ENCODE measurements around the gene C17orf58.
A peak's percentile ranks its signal among the peaks of the same experiment; 100 is the strongest.
"Not testable (repeated sequence)": the region's sequence is repeated elsewhere in the genome, so short reads cannot be mapped to it uniquely, and the experiment has no call there.

C17orf58 gene

DNA sequence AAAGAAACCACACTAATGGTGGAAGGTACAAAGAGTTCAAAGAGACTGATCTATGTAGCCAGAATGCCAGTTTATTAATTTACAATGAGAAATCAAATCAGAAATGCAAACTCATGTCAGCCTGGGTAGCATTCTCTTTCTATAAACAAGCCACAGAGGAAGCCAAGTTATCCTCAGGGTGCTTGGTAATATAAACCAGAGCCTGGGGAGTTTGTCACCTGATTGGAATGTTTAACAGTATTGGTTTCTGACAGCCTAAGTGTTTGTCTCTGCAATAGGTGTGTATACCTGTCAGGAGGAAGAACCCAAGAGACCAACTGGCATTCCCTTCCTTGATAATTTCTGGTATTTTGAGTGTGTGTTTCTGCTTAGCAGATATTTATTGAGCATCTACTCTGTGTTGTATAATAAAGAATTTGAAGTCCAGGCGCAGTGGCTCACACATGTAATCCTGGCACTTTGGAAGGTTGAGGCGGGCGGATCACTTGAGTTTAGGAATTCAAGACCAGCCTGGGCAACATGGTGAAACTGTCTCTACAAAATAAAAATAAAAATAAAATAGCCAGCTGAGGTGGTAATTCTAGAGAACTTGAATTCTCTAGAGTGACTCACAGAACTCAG is 3.1 kb upstream of the C17orf58 start:
- no peak for DNase-seq (ENCODE audit: low read depth)

- DNase-seq (ENCODE audit: low read depth) = no peak
Measured at GRCh38 chr17:67998466-67998865, 2.2 kb upstream of the C17orf58 start.

- no peak for DNase-seq (ENCODE audit: low read depth)
Measured at GRCh38 chr17:67995570-67996263, 552 bp downstream of the C17orf58 start.

GRCh38 chr17:67994817-67995569 is 1.3 kb downstream of the C17orf58 start:
- DNase-seq (ENCODE audit: low read depth) = no peak

- no peak for DNase-seq (ENCODE audit: low read depth)
Measured at GRCh38 chr17:67993998-67994361, 2.3 kb downstream of the C17orf58 start.

DNA sequence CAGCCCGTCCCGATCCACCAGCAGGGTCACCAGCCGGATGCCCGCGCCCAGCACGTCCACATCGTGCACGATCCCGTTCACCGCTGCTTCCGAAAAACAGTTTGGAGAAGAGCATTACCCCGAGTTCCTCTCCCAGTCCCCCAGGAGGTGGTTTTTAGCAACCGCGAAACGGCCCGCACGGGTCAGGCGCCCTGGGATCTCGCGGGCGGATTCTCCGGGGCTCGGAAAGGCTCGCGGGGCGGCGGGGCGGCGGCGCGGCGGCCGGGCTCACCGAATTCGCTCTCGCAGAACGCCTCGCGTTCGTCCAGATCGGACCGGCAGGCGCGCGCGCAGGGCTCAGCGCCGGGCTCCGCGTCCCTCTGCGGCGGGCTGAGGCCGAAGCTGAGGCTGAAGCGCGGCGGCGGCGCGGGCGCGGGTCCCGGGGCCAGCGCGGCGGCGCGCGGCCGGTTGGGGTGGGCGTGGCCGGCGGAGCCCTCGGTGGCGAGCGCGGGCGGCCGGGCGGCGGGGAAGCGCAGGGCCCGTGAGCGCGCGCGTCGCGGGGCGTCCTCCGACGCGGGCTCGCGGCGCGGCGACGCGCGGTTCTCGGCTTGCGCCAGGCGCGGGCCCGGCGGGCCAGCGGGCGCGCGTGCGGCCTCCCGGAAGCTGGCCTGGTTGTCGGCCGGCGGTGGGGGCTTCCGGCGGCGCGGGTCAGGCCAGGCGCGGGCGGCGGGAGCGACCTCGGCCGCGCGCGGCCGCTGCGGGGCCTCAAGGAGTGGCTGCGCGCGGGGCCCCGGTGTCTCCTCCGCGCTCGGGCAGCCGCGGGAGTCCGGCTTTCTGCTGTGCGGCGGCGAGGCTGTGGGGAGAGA is 2.9 kb downstream of the C17orf58 start:
- DNase-seq (ENCODE audit: low read depth) = no peak

DNA sequence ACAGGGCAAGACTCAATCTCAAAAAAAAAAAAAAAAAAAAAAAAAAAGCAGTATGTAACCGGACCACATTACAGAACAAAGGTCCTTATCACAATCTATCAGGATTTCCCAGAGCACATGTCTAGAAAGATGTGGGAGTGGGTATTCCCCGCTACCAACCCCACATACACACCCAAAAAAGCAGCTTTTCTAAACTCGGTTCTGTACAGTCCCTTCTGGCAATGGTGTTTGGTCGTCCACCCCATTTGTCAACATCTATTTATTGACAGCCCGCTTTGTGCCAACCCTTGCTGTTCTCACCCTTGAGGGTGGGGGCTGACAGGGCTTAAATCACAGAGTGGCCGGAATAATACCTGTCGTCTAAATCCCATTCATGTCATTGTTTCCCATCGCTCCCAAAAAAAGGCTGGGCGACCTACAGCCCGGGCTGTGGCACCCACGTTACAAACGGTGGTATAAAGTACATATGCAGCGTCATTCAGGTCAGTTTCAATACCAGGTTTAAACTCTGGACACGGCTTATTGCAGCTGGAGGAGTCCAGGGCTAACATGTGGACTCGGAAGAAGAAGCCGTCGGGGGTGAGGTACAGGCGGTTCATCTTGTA is 3.6 kb downstream of the C17orf58 start:
- DNase-seq (ENCODE audit: low read depth) = no peak

DNA sequence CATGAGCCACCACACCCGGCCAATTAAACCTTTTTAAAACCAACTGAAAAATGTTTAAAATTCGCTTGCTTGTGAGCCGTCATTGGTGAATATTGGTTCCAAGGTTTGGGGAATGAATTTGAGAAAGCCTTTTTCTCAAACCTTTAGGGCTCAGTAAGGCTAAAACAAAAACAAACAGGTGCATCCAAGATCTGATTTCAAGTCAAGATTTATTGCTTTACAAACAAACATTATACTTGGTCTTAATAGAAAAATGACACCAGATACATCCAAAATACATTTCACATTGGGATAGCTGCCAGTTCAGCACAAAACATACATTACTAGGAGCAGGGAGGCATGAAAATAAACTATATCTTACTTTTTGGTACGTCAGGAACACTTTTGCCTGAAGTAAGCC is 5.4 kb downstream of the C17orf58 start:
- no peak for DNase-seq (ENCODE audit: low read depth)

- no peak for DNase-seq (ENCODE audit: low read depth)
Measured at GRCh38 chr17:67983383-67983688, 12.9 kb downstream of the C17orf58 start.

DNA sequence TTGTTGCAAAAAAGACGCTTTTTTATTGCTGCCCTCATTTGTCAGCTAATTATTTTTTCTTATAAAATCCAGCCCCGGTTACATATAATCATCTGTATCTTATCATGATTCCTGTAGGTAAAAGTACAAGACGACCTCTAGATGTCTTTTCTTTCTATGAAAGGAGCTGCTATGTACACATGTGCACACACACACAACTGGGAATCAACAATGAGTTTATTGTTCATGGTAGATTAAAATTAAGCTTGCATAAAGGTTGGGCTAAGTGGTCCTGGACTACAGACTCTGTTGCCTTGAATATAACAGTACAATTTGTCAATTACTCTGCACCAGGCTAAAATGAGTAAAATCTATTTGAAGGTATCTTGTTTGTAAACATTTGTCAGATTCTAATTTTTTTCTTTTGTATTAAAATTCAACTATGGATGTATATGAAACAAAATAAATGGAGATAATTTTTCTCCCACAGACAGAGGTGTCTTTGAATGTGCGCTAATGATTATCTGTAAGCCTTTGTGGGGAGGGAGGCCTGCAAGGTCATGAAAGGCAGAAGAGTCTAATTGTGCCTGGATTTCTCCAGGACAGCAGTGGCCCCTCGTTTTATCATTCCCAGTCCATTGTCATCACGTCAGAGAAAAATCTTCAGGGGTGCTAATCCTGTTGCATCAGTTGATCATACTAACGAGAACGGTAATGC is 13.4 kb downstream of the C17orf58 start:
- no peak for DNase-seq (ENCODE audit: low read depth)

- DNase-seq (ENCODE audit: low read depth) = no peak
Measured at GRCh38 chr17:67982034-67982640, 14.1 kb downstream of the C17orf58 start.

- not testable (repeated sequence) for DNase-seq (ENCODE audit: low read depth)
Measured at GRCh38 chr17:67980883-67981282, 15.4 kb downstream of the C17orf58 start.

GRCh38 chr17:67980456-67980855 is 15.8 kb downstream of the C17orf58 start:
- DNase-seq (ENCODE audit: low read depth) = no peak

DNA sequence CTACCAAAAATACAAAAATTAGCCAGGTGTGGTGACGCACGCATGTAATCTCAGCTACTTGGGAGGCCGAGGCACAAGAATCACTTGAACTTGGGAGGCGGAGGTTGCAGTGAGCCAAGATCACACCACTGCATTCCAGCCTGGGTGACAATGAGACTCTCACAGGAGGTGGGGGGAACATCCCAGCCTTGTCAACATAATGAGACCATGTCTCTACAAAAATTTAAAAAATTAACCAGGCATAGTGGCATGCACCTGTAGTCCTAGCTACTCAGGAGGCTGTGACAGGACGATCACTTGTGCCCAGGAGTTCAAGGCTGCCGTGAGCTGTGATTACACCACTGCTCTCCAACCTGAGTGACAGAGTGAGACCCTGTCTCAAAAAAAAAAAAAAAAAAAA is 20.0 kb downstream of the C17orf58 start:
- DNase-seq (ENCODE audit: low read depth) = not testable (repeated sequence)

DNA sequence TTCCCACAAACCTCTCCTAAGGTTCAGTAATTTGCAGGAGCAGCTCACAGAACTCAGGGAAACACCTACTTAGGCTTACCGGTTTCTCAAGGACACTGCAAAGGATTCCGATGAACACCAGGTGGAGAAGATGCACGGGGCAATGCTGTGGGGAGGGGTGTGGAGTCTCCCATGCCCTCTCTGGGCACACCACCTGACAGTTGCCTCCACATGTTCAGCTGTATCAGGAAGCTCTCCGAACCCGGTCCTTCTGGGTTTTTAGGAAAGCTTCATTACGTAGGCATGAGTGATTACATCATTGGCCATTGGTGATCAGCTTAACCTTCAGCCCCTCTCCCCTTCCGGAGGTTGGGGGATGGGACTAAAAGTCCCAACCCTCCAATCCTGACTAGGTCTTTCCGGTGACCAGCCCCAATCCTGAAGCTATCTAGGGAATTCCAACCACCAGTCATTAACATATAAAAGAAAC is 21.6 kb downstream of the C17orf58 start:
- DNase-seq (ENCODE audit: low read depth) = no peak

- no peak for DNase-seq (ENCODE audit: low read depth)
Measured at GRCh38 chr17:67974185-67974584, 22.1 kb downstream of the C17orf58 start.

DNA sequence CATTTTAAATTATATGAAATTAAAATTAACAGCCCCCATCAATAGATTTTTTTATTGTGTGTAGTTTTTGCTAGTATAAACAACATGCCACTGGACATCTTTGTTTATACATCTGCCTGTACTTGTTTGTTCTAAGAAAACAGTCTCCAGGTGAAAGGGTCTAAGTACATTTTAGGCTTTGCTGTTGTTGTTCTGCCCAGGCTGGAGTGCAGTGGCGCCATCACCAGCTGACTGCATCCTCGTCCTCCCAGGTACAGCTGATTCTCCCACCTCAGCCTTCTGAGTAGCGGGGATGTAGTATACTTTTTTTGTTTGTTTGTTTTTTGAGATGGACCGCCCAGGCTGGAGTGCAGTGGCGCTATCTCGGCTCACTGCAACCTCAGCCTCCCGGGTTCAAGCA is 25.5 kb downstream of the C17orf58 start:
- DNase-seq (ENCODE audit: low read depth) = no peak

- DNase-seq (ENCODE audit: low read depth) = peak; percentile 3
Measured at GRCh38 chr17:67963145-67963572, 33.1 kb downstream of the C17orf58 start.

DNA sequence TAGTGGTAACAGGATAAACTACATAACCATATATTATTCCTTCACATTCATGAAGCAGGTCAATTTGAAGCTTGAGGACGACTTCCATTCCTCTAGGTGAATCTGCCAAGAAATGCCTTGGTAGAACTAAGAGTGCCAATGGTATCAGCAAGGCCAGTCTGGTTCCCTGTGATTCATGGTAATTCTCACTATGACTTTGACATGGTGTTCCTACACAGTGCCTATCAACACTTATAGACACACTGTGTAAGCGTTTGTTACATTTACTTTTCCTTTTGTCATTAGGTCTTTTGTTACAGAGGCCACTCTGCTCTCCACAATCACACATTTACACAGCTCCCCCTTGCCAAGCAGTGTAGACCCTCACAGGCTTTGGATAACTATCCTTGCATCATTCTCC is 34.1 kb downstream of the C17orf58 start:
- DNase-seq (ENCODE audit: low read depth) = not testable (repeated sequence)

DNA sequence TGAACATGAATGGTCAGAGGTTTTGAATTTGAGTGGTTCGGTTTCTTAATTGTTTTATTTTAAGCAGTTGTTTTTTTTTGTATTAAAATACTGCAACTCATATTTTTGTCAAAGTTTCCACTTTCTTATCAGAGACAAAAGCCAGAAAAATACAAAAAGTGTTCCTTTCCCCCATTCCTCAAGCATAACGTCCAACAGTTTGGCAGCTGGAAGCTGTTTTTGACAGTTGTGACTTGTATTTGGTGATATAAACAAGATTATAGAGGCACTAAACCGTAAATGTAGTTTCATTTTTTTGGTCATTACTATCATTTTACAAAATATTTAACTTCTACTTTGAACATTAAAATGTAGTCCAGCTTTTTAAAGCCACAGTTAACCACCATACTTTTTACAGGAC is 36.0 kb downstream of the C17orf58 start:
- not testable (repeated sequence) for DNase-seq (ENCODE audit: low read depth)

GRCh38 chr17:67959510-67959909 is 36.8 kb downstream of the C17orf58 start:
- DNase-seq (ENCODE audit: low read depth) = no peak
